CD4-positive, alpha-beta T cell treated with Interleukin-12 subunit alpha and Interleukin-12 subunit beta, for 1 hour (primary cell): ENCODE measurements around the gene TBC1D3B.
A peak's percentile ranks its signal among the peaks of the same experiment; 100 is the strongest.
"Not testable (repeated sequence)": the region's sequence is repeated elsewhere in the genome, so short reads cannot be mapped to it uniquely, and the experiment has no call there.

Source experiments
- DNase-seq: peaks from one replicate; pipeline ENCODE4 v3.0.0-alpha.2; 2020

TBC1D3B gene

DNA sequence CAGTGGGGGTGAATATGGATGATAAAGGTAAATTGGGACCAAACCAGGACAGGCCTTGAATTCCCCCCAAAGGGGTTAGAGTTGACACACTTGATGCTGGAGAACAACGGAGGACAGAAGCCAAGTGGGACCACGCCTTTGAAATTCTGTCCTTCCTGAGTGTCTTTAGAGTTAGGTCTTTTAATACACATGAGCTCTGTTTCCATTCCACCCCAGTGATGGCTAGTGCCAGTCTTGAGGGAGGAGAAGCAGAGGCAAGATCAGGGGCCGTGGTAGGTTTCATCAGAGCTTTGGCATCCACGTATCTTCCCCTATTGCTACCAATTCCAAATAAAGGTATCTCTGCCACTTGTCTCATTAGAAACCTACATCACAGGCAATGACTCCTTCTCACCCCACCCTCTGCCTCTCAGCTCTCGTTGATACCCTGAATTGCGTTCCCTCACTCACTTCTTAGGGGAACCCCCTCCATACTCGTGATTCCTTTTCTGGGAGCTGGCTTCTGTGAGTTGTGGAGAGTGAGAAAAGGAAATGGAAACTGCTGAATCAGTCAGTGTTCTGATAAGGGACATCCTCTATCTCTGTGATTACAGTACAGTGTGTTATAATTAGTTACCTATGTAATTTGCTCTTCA is 22.5 kb upstream of the TBC1D3B start:
- peak; percentile 50 for DNase-seq

DNA sequence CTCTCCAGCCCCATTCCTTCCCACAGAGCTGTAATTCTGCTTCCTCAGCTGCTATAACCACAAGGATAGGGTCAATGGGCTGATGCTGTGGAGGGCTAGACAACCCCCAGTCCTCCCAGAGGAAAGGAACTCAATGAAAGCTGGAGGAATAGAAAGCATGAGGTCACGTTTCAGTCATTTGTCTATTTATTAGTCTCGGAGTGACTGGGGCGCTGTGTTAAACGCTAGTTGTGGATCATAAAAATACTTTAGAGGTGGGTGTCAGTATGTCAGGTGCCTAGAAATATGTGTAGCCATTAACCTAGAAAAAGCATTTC is 20.9 kb upstream of the TBC1D3B start:
- DNase-seq, result no peak

DNA sequence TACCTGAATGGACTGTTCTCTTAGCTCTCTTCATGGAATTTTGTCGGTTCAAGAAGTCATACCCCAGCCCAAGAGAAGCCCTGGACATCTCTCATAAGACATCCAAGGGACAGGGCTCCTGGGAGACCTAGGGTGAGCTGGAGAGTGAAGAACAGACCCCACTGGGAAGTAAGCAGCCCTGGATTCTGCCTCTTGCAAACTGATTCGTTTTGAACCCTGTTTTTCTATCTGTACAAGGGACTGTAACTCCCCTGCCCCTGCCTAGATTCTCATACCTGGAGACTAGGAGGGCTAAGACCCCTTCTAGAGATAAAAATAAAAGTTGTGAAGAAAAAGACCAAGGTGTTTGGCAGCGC is 19.7 kb upstream of the TBC1D3B start:
- DNase-seq, result no peak

DNA sequence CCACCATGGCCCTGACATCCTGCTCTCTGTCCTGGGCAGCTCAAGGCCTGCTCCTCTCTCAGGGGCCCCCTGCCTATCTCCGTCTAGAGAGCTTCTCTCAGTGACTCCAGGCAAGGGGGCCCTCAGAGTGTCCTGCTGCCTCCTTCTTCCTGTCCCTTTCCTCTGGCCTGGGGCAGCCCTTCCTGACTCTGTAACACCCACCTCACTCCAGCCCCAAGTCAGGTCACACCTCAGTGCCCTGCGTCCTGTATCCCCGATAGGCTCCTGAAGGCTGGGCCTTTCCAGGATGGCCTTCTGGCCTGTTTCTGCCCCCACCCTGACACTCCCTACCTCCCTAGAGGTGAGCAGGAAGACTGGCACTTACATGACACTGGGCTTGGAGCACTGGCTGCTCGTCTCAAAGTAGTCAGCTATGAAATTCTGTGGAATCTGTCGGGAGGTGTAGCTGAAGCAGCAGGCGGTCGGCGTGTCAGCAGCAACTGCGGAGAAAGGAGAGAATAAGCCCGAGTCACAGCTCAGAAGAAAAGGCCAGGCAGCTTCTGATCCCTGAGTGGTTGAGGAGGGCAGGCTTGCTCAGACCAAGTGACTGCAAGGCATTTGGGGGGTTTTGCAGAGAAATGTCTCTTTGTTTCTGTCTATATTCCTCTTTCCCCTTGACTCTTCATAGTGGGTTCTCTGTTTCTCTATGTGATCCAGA is 19.1 kb upstream of the TBC1D3B start:
- no peak for DNase-seq

DNA sequence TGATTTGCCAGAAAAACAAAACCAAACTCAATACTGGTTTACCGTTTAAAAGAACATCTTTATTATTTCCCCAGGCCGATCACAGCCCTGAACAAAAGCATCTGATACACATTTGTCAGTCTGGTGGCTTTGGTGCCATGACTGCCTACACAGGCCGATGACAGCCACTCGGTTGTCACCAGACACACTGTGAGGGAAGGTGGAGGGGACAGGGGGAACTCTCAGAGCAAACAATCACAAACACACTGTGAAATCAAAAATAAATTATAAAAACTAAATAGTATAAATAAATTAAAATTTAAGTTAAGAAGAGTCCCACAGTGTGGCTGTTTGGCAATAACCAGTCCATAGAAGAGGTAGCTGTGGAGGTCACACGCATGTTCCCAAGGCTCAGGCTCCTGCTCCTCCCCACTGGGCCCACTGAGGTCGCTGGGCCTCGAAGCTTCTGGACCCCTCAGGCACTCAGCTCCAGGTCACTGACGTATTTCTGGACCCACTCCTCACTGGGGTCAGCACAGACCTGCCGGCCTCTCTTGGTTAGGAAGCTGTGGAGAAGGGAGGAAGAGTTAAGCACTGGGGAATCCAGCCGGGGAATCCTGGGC is 18.5 kb upstream of the TBC1D3B start:
- not testable (repeated sequence) for DNase-seq

DNA sequence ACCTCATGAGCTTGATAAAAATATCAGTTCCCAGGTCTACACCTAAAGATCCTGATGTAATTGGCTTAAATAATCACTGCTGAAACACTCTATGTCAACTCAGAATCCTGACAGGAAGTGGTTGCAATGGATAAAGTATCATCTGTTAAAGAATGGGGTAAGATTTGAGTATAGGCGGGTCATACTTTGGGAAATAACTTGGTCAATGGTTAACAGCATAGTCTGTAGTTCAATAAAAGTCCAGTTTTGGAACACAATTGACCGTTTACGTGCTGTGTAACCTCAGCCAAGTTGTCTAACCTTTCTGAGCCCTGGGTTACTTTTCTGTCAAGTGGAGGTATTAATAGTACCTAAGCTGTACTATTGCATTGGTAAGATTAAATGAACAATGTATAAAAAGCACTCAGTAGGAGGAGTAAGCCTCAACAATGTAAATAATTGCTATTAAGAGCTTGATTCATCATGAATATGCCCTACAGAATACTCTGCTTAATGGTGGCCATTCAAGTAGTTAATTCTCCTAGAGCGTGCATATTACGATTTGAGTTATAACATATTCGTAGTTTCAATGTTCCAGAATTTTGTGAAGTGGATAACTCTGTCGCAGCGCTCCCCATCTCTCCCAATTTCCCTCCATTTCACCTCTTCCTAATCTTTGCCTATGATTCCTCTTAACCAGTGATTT is 17.9 kb upstream of the TBC1D3B start:
- DNase-seq, result not testable (repeated sequence)

DNA sequence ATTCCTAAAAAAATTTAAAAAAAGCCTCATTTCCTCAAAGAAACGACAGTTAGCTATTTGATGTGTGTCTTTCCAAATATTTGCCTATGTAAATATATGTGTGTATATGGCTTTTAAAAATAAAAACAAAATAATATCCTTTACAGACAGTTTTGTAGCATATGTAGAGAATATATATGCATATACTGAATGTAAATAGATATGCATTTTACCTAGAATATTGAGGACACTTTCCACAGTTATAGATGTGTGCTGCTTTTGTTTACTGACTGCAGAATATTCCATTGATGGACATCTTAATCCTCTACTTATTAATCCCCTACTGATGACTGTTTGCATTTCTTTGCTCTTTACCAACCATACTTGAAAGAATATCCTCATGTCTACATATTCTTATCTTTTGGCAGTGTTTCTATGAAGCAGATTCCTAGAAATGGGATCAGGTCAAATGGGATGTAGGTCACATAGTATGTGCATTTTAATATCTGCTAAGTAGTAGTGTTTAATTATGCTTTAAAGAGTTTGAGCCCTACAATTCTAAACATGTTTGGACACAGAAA is 16.9 kb upstream of the TBC1D3B start:
- no peak for DNase-seq

DNA sequence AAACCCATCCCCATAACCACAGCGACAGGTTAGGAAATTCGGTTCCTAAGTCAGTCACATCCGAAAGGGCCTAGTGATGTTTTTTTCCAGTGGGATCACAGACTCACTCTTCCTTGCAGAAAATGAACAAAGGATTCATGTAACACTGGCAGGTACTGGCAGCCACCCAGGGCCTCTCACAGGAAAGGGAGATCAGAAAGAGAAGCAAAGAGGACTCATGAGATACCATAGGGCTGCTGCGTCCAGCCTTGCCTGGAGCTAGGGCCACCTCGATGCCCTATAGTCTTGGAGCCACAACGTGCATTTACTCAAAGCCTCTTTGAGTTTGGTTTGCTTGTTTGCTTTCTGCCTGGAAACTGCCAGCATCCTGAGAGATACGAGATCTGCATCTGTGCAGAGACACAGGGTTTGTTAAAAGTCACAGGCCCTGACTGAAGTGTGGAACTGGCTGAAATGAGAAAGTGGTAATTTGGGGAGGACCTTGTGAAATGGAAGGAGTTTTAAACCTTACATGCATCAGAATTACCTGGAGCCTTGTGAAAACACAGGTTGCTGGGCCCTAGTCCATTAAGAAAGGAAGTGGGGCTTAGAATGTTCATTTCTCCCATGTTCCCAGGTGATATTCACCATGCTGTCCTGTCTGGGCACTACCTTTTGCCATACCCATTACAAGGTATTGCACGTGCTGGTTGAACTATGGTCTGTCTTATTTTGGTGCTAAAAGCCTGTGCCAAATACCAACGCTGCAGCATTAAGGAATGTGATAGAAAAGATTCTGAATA is 14.3 kb upstream of the TBC1D3B start:
- DNase-seq, result not testable (repeated sequence)

DNA sequence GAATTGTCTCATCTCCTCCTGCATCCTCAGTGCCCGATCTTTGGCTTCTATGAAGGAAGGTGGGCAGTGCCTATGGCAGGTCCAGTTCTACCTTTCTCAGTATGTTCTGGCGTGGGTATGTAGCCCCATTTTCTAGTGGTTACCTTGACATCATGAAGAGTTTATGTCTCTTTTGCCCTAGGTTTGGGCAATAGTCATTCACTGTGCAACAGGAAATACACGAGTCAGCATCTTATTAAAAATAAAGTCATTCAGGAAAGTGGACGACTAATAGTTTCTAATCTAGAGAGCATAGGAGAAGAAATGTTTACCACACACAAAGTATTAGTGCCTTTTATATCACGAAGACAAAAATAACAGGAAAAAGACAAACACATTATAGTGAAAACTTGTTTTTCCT is 13.6 kb upstream of the TBC1D3B start:
- DNase-seq, result not testable (repeated sequence)

DNA sequence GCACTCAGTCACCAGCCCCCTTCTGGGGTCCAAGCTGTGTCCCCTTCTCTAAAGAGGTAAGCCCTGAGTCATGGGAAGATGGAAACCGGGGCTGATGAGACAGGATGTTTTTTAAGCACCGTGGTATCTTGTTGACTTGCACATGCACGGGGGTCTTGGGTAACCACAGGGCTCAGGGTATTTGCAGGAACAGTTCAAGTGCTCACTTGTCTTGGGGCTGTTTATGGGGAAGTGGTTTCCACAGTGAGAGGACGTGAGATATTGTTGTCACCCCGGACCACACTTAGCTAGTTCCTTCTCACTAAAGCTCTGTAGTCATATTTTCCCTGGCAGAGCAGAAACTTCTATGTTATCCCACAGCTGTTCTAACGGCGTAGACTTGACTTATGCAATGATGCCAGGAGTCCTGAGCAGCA is 12.5 kb upstream of the TBC1D3B start:
- DNase-seq, result peak; percentile 49

DNA sequence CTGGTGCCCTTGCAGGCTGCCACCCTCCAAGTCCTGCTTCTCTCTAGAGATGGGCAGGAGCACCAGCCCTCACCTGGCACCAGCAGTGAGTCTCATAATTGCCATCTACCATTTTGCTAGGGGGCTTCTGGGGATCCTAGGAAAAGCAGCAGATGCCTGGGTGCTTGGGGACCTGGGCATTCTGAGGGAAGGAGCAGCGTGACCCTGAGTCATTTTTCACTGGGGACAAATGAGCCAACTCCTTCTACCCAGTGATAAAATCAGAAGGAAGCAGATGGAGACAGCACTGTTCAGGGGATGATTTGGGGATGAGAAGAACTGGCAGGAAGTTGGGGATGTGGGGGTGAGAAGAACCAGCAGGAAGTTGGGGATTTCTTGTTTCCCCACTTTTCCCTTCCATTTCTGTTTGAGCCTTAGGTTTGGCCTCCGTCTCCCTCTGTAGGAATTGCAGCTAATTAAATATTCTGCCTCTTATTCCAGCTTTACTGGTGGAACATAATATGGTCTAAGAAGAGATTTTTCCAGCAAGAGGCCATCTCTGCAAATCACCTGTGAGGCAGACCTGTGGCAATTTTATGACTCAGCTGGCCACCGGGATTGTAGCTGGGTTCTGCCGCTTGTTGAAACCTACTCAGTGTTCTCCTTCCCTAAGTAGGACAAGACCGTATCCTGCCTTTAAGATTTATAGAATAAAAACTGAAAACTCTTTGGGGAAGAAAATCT is 11.7 kb upstream of the TBC1D3B start:
- not testable (repeated sequence) for DNase-seq

DNA sequence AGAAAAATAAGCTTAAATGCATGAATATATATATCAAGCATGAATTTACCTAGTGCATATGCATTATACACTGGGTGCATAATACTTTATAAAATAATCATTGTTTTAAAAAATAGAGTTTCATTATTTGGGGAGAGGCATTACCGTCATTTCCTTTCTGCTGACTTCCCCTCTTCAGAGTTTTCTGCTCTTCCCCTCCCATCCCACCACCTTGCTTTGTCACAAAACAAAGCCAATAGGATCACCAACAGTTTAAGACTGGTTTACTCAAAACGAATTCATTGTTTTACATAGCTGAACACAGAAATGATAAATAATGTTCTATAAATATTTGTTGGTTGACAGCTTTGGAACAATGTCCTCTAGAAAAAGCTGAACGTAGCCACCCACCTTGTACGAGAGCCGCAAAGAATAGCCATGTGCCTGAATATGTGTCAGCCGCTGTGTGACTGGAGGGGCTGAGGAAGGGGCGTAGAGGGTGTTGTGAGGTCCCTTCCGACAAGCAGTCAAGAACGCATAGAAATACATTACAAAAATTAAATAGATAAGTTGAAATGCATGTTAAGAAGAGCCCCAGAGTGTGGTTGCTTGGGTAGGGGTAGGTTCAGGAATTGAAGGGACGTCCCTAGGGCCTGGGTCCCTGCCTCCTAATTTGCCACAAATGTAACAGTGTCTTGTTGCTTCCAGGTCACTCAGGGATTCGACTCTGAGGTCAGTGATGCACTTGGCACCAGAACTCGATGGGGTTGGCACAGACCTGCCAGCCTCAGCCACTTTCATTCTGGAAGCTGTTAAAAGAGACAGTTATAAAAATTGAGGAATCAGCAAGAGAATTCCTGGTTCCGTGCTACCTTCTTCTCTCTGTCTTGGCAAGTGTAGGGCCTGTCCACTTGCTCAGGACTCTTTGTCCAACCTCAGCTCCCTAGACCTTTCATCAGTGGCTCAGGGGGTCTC is 10.7 kb upstream of the TBC1D3B start:
- not testable (repeated sequence) for DNase-seq

DNA sequence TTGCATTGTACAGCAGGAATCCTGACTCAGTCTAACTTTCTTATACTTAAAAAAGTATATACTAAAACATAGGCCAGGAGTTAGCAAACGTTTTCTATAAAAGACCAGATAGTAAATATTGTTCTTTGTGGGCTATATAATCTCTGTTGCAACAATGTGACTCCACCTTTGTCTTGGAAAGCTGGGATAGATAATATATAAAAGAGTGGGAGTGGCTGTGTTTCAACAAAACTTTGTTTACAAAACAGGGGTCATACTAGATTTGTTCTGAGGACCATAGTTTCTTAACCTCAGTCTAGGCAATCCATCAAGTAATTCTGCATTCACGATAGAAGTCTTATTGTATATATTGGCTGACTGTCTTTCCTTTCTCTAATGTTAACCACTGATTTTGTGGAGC is 9.0 kb upstream of the TBC1D3B start:
- DNase-seq, result no peak

DNA sequence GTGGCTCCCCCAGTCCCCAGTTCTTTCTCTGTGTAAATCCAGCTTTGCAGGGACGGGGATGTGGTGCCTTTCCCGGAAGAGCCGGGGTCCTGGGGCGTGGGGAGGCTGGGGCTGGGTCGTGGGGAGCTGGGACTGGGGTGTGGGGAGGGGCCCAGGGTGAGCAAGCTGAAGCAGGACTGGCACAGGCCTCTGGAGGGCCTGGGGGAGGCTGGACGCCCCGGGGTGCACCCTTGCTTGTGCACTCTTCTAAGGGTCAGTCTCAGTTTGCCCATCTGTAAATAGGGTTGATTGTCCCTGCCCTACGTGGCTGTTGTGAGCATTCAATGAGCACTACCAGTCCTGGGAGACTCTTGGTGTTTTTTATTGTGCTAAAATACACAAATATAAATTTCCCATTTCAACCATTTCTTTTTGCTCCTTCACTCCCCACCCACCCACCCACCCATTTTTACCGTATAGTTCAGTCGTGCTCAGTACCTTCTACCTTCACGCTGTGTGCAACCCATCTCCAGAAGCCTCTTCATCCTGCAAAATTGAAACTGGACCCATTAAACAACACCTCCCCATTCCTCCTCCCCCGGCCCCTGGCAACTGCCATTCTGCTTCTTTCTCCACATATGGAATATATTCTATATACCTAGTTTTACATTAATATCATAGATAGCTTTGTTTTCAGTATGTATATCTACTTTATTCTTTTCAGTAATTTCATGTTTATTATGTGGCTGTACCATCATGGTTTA is 7.8 kb upstream of the TBC1D3B start:
- no peak for DNase-seq

DNA sequence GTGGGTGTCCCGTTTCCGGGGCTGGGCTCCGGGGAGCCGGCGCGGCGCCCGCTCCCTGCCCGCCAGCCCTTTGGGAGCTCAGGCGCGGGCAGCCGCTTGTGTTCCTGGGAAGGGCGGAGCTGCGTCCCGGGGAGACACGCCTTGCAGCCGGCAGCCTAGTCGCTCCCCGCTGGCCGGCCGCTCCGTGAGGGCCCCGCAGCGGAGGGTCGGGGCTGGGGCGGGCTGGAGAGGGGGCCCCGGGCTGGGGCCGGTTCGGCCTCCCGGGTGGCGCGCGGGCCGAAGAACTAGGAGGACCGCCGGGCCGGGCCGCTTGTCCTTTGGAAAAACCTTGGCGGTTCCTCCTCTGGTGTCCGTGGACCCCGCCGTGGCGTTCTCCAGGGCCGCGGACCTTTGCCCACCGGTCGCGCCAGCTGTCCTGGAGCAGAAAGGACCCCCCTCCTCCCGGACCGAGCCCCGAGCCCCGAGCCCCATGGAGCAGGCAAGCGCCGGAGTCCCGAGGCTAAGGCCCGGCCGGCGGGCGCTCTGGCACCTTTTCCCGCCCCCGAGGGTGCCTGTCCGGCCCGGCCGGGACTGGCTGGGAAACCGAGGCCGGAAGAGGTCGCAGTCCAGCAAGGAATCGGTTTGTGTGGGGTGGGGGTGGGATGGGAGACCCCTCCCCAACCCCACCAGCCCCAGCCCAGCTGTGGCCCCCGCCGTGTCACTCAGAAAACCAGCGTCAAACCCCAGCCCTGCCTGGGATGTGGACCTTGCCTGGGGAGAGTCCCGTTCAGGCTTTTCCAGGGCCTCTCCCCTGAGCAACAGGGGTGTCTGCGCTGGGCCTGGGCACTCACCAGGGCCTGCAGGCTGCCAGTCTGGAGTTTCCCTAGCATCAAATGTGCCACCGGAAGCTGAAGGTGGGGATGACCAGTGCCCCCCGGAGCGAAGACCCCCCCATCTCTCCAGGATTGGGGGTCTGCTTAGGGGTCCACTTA is 6.8 kb upstream of the TBC1D3B start:
- DNase-seq, result no peak

DNA sequence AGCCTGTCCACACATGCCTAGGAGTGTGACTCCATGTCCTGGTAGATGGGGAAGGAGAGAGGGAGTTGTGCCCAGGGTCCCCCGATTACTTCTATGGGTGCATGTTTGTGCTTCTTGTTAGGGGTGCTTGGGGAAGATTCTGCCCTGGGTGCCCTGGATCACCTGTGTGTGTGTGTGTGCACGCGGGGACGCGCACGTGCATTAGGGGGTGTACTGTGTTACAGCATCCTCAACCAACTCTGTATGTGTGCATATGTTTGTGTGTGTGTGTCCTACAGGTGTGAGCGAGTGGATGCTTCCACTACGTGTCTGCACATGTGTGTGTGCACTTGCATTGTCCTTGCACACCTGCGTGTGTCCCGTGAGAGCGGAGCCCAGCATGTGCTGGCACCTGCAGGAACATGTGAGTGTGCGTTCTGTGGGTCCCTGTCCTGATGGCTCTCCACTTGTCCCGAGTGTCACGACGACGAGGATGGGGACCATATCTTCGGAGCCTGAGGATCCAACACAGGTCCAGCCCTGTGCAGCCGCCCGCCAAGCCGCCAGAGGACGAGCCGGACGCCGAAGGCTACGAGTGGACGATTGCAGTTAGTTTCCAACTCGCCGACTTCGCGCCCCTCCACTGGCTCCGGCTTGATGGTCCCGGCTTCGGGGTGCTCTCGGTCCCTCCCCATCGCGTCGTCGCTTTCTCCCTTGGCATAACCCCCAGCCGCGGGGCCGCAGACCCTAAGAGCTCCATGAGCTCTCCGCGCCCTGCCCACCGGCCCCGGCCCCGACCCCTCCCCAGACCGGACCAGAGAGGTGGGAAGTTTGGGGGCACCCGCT is 6.0 kb upstream of the TBC1D3B start:
- no peak for DNase-seq

DNA sequence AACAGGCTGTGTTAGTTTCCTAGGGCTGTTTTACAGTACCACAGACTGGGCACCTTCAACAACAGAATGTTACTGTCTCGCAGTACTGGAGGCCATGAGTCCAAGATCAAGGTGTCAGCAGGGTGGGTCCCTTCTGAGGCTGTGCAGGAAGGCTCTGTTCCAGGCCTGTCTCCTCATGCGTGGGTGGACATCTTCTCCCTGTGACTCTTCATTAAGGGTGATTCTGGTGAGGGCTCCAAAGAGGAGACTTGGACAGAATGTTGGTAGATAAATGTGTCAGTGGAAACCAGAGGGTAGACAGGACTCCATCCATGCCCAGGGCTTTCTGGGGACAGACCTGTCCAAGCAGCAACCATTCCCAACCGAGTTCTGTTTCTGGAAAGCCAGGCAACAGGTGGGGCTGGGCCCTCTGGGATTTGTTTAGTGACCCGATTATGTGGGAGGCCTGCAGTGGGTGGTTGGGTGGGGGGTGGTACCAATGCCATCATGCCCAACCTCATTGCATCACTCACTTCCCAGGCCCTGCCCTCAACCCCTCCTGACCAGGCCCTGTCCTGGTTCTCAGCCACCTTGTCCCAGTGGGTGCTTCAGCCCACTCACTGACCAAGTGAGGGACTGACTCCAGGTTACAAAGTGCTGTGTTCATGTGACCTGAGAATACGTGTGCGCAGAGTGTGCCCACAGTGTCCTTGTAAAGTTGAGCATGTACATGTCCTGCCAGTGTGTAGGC is 5.2 kb upstream of the TBC1D3B start:
- not testable (repeated sequence) for DNase-seq
